SH-SY5Y (cell line): ENCODE measurements around the gene PHKG1.

Source experiments
- GATA2 ChIP-seq: IDR thresholded peaks from 2 replicates; pipeline ENCODE4 v1.6.1; 2011; ENCODE audit warnings: mild to moderate bottlenecking, low read depth, low read length
- GATA3 ChIP-seq: IDR thresholded peaks from 2 replicates; pipeline ENCODE4 v1.6.1; 2011; ENCODE audit warnings: low read depth, mild to moderate bottlenecking, low read length, moderate library complexity

DNA sequence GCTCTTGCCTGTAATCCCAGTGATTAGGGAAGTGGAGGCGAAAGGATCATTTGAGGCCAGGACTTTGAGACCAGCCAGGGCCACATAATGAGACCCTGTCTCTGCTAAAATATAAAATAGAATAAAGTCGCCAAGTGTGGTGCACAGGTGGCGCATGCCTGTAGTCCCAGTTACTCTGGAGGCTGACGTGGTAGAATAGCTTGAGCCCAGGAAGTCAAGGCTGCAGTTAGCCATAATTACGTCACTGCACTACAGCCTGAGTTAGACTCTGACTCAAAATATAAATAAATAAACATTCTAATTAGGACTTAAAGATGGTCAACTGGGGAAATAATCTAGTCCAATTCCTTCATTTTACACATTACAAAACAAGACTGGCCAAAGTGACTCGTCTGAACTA is 12.8 kb upstream of the PHKG1 start:
- TF ChIP-seq GATA2, result no peak
- TF ChIP-seq GATA3, result no peak
